Thoracic aorta (tissue), 2 donors: Measurements from ENCODE around the gene PPP1R11. TPM values are rescaled to one million over a fixed set of nuclear protein-coding genes. Genes with fewer than 3 reads are reported as not detected.

Experiments used
- ATAC-seq: fragments of 150-250 bp; one replicate; pipeline ENCODE4 v1.8.0; 2017; ENCODE audit warnings: low read depth; ENCODE audit not compliant: insufficient number of reproducible peaks, low FRiP score
- DNase-seq: peaks from one replicate; pipeline ENCODE4 v3.0.0-alpha.2; 2020; ENCODE audit warnings: low spot score
- H3K27ac ChIP-seq, 2 donors: fragments of 200-600 bp; sonication (generic); 1 replicate in 1 of 2; 2 replicates in 1 of 2; pipeline ENCODE4 v1.5.1; 2016; ENCODE audit warnings: mild to moderate bottlenecking in 2 of 2, moderate library complexity in 2 of 2
- H3K27me3 ChIP-seq: fragments of 200-600 bp; sonication (generic); replicated peaks from 2 replicates; pipeline ENCODE4 v1.6.0; 2016; ENCODE audit warnings: mild to moderate bottlenecking; ENCODE audit not compliant: insufficient read depth
- H3K36me3 ChIP-seq: fragments of 200-600 bp; sonication (generic); one replicate; pipeline ENCODE4 v1.5.1; 2016
- H3K4me1 ChIP-seq, 2 donors: fragments of 200-600 bp; sonication (generic); 1 replicate in 1 of 2; 2 replicates in 1 of 2; pipeline versions ENCODE4 v1.5.1 to v1.6.0; 2016; ENCODE audit warnings: low read depth in 2 of 2, mild to moderate bottlenecking in 1 of 2; ENCODE audit not compliant: control insufficient read depth in 1 of 2
- H3K4me3 ChIP-seq: fragments of 200-600 bp; sonication (generic); 2 replicates; pipeline ENCODE4 v1.5.1; 2016; ENCODE audit warnings: mild to moderate bottlenecking
- H3K9me3 ChIP-seq: fragments of 200-600 bp; sonication (generic); 2 replicates; pipeline ENCODE4 v1.5.1; 2016
- total RNA-seq, 2 donors: library from RNA; depleted of rRNA; stranded (reverse); fragments of >200 nt; gene quantifications; one replicate each; pipeline versions ENCODE4 v1.1.0 to v1.2.3, GENCODE V29; 2016
- TF ChIP-seq, protein P1 (sequence below): fragments of 200-600 bp; sonication (generic); IDR thresholded peaks from one replicate; pipeline ENCODE4 v1.5.1; 2019; ENCODE audit warnings: antibody characterized with exemption

PPP1R11 gene
- total RNA-seq, 2 donors from 2014 or later: 25.2 to 45.5 TPM

DNA sequence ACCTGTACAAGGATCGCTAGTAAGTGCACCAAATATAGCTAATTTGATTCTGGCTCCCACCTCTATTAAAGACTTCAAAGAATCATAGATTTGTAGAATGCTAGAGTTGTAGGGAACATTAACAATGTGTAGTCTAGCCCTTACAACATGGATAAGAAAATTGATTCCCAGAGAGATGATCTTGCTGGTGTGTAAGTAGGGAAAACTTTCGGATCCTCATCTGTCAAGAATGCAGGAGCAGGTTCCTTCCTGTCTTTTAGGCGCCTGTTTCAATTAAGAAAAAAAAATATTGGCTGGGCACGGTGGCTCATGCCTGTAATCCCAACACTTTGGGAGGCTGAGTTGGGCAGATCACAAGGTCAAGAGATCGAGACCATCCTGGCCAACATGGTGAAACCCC is 20.9 kb downstream of the PPP1R11 start:
- ATAC-seq (no peak), DNase-seq (no peak)
- no peaks in the 10 kb centered on the region for H3K27me3 ChIP-seq

DNA sequence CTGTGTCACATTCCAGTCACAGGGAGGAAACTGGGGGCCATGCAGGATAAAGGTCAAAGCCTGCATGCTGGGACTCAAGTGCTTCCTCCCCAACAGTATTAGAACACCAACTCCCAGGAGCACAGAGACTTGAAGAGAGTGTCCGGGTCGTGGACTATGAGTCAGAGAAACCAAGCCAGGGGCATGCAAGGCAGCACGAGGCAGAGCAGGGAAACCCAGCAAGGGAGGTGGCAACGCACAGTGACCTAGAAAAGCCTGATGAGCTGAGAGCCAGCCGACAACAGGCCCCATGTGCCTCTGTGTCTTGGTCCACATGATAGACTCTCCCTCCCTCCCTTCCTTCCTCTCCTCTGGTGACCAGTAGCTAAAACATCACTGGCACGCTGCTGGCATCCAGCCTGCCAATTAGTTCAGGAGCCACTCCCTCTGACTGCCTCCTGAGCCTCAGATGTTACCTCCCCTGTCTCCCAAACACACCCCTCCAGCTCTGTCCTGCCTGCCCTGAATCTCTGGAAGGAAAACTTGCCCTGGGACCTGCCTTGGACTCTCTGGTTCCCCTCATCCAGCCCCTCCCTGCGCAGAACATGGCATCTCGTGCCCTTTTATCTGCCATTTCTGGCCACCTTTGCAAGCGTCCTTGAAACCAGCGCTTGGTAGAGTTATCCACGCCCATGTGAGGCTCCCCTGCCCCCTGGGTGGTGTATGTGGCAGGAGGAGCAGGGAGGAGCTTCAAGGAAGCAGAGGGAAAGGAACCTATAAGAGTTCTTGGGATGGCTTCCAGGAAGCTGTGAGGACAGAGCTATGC is 24.8 kb downstream of the PPP1R11 start:
- H3K27ac ChIP-seq: no peak overlapping the region
- TF ChIP-seq, protein P1, sequence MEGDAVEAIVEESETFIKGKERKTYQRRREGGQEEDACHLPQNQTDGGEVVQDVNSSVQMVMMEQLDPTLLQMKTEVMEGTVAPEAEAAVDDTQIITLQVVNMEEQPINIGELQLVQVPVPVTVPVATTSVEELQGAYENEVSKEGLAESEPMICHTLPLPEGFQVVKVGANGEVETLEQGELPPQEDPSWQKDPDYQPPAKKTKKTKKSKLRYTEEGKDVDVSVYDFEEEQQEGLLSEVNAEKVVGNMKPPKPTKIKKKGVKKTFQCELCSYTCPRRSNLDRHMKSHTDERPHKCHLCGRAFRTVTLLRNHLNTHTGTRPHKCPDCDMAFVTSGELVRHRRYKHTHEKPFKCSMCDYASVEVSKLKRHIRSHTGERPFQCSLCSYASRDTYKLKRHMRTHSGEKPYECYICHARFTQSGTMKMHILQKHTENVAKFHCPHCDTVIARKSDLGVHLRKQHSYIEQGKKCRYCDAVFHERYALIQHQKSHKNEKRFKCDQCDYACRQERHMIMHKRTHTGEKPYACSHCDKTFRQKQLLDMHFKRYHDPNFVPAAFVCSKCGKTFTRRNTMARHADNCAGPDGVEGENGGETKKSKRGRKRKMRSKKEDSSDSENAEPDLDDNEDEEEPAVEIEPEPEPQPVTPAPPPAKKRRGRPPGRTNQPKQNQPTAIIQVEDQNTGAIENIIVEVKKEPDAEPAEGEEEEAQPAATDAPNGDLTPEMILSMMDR: no peak
- no peaks in the 10 kb centered on the region for H3K27me3 ChIP-seq
- no peaks in the 10 kb centered on the region for H3K36me3 ChIP-seq
- H3K4me3 ChIP-seq: no peak overlapping the region
- DNase-seq (no peak), ATAC-seq (no peak)
- no peaks in the 10 kb centered on the region for H3K4me1 ChIP-seq
- H3K9me3 ChIP-seq: no peaks in the 10 kb centered on the region

More for the DNA sequence above, 20.9 kb downstream of the PPP1R11 start:
- H3K4me1 ChIP-seq: no peaks in the 10 kb centered on the region
- H3K36me3 ChIP-seq: no peaks in the 10 kb centered on the region
- H3K4me3 ChIP-seq: no peak overlapping the region
- H3K9me3 ChIP-seq: no peaks in the 10 kb centered on the region
- TF ChIP-seq, protein P1: no peak
- H3K27ac ChIP-seq: no peak overlapping the region

DNA sequence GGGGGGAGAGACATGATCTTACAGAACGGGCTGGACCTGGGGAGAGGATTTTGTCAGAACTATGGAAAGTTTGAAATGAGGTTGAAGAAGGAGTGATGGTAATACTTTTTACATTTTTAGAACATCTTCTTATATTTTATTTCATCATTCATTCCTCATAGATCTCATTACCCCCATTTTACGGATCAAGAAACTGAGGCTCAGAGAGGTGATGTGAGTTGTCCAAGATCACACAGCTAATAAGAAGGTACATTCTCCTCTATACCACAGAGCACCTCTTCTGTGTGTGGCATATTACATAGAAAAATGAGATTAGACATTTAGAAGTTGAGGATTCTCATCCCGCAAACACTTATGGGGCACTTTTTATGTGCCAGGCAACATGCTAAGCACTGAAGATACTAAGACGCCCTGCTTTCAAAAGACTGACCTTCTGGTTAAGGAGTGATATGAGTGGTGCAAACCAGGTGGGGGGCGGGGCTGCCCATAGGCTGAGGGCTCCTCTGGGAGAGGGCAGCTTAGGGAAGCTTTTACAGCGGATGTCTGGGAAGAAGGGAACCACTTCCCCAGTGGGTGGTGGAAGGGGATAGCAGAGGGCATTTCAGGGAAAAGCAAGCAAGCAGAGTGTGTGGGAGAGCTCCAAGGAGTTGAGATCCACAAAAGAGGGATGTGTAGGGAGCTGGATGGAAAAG is 26.0 kb downstream of the PPP1R11 start:
- DNase-seq (no peak), ATAC-seq (no peak)
- Histone ChIP-seq H3K27me3 (no peaks in the 10 kb centered on the region), H3K27ac (no peak overlapping the region), H3K4me3 (no peak overlapping the region), H3K36me3 (no peaks in the 10 kb centered on the region), H3K9me3 (no peaks in the 10 kb centered on the region), H3K4me1 (no peaks in the 10 kb centered on the region)
- TF ChIP-seq, protein P1: no peak

DNA sequence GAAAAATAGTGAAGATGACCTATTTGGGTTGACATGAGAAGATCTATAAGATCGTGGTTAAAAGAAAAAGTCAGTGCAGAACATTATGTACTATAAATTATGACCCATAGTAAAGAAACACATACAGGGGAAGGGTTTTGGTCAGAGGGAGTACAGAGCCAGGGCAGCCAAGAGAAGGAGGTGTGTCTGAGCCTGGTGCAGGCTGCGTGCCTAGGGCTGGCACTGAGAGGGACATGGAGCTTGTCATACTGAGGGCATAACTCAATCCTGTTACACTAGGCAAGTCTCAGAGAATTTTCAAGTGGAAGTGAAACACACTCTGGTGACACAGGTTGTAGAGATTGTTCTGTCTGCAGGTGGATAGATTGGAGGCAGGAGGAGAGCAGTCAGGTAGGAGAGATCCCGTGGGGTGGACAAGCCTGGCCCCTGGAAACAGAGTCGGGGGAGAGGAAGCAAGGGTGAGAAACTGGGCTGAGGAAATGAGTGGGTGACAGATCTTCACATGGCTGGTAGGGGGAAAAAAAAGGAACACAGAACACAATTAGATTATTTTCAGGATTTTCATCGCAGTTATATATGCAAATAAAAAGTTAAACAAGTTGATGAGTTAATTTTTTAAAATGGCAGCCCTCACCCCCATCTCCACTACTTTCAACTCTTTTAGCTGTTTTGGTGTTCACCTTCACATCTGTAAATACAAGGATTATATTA is 27.1 kb downstream of the PPP1R11 start:
- TF ChIP-seq, protein P1: no peak
- H3K4me1 ChIP-seq: no peaks in the 10 kb centered on the region
- no peak overlapping the region for H3K4me3 ChIP-seq
- no peak overlapping the region for H3K27ac ChIP-seq
- H3K36me3 ChIP-seq: no peaks in the 10 kb centered on the region
- ATAC-seq (no peak), DNase-seq (no peak)
- H3K27me3 ChIP-seq: no peaks in the 10 kb centered on the region
- H3K9me3 ChIP-seq: no peaks in the 10 kb centered on the region

DNA sequence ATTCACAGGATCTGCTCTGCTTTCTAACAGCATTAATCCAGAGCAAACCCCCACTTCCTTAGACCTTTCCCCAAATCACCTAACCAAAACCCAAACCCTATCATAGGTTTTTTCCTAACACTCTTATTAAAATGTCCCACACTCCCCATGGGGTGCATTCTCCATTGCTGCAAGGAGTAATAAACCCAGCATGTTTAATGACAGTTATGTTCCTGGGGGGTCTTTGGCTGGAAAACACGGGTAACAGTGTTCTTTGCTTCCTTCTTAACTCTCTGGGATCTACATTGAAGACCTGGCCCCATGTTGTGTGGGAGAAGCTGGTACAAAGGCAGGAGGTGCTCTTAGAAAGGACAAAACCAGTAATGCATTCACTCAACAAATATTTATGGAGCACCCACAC is 29.8 kb downstream of the PPP1R11 start:
- H3K36me3 ChIP-seq: no peaks in the 10 kb centered on the region
- no peak overlapping the region for H3K4me3 ChIP-seq
- ATAC-seq: no peak
- no peak for DNase-seq
- H3K4me1 ChIP-seq: peaks cover 8 to 17% of the 10 kb centered on the region in 2 donors
- H3K9me3 ChIP-seq: no peaks in the 10 kb centered on the region
- TF ChIP-seq, protein P1: no peak
- no peak overlapping the region for H3K27ac ChIP-seq
- H3K27me3 ChIP-seq: peaks cover 18% of the 10 kb centered on the region
